ENCODE measurements around the gene STX3.

DNA sequence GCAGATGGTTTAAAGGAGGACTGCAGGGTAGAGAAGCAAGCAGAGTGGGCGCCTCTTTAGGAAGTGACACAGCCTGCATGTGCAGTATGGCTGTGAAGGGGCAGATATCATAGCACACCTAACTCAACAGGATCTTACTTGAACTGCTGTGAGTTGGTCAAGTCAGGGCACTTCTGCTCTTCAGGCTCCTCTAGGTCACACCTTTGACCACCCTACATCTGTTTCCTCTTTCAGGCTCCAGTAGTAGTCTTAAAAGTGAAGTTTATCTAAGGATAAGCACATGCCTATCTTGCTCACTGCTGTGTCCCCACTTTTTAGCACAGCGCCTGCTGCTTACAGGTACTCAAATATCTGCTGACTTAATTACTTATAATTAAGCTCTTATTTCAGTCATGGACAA lies 48.9 kb downstream of the STX3 start:
- TF ChIP-seq, protein P1, sequence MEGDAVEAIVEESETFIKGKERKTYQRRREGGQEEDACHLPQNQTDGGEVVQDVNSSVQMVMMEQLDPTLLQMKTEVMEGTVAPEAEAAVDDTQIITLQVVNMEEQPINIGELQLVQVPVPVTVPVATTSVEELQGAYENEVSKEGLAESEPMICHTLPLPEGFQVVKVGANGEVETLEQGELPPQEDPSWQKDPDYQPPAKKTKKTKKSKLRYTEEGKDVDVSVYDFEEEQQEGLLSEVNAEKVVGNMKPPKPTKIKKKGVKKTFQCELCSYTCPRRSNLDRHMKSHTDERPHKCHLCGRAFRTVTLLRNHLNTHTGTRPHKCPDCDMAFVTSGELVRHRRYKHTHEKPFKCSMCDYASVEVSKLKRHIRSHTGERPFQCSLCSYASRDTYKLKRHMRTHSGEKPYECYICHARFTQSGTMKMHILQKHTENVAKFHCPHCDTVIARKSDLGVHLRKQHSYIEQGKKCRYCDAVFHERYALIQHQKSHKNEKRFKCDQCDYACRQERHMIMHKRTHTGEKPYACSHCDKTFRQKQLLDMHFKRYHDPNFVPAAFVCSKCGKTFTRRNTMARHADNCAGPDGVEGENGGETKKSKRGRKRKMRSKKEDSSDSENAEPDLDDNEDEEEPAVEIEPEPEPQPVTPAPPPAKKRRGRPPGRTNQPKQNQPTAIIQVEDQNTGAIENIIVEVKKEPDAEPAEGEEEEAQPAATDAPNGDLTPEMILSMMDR (conservative IDR thresholded peaks at IDR 0.05): no peak
- no peak for TF ChIP-seq ZFX (IDR thresholded peaks at IDR 0.05)
